ELF-1 (cell line): Measurements from ENCODE around the gene KDM5C.

Experiments
- DNase-seq: peaks from one replicate; pipeline ENCODE4 v3.0.0-alpha.2; 2016; ENCODE audit warnings: low read depth, low spot score

KDM5C gene

DNA sequence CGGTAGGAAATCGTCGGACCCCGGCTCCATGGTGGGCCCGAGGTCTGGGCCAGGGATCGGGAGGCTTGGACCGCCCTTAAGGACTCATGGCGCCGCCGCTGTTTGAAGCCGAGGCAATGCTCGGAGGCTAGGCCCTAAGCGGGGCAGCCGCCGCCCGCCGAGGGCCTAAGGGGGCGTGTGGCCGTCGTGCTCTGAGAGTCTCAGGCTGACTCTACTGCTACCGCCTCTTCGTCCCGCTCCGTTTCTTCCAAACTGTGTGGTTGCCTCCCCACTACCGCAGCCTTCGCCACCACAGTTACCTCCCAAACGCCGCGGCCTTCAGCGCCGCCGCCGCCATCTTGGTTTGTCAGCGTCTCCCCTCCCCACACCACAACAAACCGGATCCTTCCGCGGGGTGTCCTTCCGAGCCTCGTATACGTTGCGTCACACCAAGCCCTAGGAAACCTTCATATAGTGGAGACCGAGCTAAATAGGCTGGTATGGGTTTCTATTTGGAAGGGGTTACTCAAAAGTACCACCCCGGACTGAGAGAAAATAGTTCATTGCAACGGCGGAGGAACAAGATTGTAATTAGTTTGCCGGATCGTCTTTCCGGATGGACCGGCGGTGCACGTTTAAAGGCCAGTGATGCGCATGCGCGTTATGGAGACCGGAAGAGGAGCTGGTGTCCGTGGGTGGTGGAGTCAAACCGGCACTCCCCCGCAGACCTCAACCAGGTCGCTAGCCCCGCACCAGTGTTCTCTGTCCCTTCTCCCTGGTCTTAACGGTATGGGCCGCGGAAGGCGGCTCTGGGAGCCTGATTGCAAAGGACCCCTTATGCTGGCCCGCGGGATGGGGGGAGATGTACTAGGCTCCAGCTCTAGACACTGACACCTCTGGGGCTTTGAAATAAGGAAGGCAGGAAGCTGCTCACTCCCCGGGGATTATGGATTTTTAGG is at the start of gene KDM5C:
Gene KDM5C, minus strand, starts transcription at position 348 of the 938 bp plus-strand sequence. Its CDS starts 318 bp downstream, at position 30.
- peak; percentile 96 for DNase-seq

DNA sequence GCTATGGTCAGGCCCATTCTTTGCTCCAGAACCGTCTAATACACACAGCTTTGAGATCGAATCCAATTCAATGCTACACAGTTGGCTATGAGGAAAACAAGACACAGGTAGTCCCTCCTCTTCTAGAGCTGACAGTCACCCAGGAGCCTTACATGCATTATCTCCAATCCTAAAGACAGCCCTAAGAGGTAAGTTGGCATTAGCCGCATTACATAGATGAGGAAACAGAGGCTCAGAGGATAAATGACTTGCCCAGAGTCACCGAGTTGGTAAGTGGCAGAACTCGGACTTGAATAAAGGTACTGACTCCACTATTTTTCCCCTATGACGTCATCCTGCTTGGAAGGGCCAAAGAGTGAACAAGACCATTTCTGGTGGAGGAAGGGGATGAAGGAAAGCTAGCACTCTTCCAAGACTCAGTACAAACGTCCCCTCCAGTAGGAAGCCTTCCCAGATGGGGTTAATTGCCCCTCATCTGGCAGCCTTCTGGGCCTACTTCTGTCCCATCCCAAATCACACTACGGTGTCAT is 47.9 kb upstream of the KDM5C start:
- no peak for DNase-seq

DNA sequence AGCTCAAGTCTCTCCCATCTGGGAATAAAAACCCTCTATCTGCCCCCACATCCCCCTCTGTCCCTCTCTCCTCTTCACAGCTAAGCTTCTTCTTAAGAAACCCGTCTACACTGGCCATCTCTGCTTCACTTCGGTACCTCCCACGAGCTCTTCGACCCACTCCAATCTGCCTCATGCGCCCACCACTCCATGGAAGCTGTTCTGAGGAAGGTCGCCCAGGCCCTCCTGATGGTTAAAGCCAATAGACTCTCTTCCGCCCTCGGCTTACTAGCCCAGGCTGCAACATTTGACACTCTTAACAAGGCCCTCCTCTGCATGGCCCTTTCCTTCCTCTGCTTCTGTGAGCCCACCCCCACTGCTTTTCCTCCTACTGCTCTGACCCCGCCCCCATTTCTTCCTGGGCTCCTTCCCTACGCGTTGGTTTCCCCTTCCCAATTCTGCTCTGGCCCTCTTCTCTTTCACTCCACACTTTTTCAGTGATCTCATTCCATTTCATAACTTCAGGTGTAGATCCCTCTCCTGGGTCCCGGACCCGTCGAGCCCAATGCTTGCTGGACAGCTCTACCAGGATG is 44.6 kb upstream of the KDM5C start:
- DNase-seq = no peak

DNA sequence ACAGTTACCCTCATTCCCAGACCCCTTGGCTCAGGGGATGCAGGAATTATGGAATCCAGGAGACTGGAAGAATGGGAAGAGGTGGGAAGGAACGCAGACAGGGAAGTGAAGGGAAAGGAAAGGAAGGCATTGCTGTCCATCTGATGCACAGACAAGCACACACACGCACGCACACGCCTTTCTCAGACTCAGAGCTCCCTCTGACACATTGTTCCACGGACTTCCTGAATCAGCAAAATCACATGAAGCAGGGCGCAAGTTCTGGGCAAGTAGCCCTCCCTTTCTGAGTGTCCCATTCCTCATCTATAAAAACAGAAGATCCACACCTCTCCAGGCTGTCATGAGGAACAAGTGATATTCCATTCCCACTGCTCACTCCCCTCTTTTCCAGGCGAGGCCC is 43.2 kb upstream of the KDM5C start:
- no peak for DNase-seq

DNA sequence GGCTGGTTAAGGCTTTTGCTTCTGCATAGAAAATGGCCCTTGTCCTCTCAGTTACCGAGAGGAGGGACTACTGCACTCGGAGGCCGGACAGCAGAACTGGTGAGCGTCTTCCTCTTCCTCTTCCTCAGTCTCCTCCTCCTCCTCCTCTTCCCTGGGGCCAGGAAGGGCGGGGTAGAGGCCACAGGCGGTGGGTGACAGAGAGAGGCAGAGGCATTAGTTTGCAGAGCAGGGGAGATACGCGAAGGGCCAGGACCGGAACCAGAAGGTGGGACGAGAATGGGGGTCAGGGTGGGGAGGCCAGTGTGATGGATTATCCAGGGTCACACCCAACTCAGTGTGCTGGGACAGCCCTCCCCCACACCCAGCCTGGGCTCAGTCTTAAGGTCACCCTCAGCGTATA is 41.9 kb upstream of the KDM5C start:
- DNase-seq = no peak

DNA sequence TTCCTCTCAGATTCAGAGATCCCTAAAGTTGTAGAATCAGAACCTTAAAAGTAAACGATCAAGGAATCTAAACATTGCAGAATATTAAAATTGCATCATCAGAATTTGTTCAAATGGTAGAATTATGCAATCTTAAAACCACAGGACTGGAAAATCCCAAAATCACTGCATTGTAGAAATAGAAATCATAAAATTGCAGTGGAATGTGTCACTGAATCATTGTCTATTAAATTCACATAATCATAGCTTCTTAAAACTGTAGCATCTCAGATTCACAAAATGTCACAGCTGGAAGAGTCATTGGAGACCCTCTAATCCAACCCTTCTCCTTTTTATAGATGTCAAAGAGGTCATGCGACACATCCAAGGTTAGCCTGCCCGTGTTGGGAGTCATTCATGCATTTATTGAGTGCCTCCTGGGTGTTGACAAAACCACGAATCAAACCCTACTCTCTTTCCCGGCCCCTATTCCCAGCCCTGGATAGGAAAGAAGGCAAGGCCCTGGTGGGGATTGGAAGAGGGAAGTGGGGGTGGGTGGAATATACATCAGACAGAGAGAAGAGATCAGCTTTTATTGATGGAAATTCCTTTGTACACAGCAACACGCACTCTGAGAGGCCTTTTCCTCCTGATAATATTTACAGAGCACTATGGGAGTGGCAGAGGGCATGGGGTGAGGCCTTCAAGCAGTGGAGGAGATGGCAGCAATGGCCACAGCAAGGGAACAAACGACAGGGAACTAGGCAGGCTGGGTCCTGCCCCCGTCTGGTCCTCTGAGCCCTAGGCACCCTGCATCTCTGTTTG is 41.0 kb upstream of the KDM5C start:
- DNase-seq = no peak

DNA sequence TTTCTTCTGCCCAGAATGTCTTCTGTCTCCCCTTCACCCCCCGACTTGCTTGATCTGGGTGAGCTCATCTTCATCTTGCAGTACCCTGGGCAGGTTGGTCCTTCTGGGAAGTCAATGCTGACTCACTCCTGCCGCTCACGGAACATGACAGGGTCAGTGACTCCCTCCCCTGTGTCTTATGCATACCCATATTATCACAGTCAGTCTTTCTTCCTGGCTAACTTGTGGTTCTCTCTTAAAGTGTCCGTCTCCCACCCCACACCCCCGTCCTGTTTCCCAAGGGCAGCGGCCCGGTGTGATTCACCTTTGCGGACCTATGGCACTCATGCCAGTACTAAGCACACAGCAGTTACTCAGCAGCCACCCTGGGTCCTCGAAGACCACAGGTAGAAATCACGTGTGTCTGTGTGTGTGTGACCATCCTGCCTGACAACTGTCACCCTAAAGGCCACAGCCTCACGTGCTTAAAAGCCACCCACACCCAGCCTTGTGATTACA is 38.6 kb upstream of the KDM5C start:
- no peak for DNase-seq

DNA sequence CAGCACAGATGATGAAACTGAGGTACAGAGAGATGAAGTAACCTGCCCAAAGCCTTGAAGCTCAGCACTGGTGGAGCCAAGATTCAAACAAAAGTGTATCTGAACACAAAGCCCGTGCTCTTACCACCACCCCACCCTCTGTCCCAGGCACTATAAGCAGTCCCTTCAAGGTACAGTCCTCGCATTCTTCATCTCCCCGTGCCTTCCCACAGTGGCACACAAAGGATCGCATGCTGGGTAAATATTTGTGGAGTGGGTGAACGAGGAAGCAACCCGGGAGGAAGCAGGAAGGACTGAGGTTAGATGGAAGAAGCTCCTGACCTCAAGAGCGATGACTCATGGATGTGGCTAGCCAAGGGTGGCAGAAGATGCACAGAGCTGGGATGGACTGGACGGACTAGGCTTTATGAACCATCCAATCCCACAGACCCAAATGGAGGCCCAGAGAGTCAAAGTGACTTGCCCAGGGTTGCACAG is 37.9 kb upstream of the KDM5C start:
- no peak for DNase-seq

DNA sequence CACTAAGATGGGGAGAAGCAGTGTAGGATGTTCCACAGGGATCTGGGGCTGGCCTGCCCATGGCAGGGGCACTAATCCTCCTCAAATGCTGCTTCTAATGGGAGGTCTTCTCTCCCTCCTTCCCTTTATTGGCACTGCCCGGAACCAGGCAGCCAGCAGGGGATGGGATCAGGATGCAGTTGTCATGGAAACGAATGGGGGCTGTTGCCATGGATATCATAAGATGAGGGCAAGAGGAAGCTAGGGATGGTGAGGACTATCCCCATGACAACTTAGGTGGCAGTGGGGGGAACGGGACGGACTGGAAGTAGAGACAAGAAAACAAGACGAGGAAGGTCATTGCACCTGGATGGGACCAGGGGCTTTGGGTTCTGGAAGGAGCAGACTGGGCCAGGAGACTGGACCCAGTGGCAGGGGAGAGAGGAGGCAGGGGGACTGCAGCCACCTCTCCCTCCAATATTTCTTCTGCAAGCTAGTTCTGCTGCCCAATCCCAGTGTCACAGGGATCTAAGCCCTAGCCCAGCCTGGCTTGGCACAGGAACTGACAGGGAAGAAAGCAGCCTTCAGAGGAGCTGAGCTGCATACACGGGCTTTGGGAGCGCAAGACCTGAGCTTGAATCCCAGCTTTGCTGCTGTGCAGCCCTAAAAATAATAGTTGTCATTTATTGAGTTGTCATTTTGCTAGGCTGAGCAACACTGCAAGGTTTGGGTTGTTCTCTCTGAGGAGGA is 37.3 kb upstream of the KDM5C start:
- DNase-seq = no peak

DNA sequence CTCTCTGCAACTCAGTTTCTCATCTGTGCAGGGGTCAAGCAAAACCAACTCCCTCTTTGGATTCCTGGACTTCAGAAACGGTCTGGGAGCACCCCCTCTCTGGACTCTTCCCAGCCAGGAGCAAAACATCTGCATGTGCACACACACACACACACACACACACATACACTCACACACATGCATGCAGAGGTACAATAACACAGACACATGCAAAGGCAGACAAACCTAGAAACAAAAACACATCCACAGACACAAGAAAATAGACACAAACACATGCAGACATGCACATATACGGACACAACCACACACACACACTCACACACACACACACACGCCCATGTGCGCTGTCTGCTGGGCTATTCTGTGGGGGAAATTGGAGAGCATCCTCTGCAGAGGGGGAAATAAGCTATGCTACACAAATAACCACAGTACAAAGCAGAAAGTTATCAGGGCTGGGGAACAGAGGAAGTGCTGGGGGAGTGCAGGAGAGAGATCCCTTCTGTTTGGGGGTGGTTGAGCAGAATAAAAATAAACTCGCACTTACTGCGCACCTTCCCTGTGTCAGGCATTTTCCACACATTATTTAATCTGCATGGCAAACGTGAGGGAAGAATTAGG is 36.5 kb upstream of the KDM5C start:
- no peak for DNase-seq

DNA sequence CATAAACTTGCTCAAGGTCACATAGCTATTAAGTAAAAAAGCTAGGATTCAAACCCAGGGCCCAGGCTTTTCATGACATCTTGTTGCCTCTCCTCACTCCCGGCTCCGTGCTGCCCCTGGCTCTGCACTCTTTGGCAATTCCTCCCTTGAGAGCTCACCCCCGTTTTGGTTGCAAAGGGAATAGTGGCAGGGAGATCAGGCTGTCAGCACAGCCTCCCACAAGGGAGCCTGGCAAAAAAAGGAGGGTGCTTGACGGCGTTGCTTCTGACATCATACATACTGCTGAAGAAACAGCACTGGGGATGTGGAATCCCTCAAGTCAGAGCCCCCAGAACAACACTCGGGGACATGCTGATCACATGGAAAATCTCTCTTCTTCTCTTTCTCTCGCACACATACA is 35.8 kb upstream of the KDM5C start:
- DNase-seq = no peak

DNA sequence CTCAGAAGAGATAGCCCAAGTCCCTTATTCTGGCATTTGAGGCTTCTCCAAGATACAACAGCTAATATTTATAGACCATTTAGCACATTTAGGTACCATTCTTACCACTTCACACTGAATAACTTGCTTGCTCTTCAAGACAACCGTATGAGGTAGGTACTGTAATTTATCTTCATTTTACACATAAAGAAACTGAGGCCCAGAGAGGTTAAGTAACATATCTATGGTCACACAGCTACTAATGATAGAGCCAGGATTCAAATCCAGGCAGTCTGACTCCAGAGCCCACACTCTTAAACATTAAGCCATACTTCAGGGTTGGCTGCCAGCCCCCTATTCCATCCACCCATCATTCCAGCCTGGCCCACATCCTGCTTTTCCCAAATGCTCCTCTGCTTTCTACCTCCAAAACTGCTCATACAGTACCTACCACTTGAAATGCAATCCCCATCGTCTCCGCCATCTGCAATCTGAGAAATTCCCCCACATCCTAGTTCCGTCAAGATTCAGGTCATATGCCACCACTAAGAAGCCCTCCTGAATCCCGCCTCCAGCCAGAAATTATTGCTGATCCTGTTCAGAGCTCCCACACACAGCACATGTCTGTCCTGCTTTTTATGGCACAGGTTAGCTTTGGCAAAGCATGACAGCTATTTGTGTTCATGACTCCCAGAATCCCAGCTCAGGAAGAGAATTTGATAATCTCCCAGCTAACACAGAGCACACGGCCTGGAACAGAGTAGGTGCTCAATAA is 32.8 kb upstream of the KDM5C start:
- no peak for DNase-seq

DNA sequence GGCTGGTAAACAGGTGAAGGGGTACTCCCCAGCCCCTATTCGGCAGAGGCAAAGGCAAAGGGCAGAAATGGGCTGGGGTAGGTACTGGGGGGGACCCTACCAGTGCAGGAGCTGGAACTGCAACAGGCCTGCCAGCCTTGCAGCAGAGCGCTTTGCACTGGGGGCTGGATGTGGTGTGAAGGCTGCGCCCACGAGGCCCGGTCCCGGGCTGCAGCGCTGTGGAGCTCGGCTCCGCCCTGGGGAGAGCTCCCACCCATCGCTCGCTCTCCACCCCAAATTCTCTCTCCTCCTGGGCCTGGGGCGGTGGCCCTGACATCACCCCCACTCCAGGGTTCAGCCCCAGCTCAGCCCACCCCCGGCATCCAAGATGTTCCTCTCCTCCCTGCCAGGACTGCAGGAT is 32.2 kb upstream of the KDM5C start:
- no peak for DNase-seq

DNA sequence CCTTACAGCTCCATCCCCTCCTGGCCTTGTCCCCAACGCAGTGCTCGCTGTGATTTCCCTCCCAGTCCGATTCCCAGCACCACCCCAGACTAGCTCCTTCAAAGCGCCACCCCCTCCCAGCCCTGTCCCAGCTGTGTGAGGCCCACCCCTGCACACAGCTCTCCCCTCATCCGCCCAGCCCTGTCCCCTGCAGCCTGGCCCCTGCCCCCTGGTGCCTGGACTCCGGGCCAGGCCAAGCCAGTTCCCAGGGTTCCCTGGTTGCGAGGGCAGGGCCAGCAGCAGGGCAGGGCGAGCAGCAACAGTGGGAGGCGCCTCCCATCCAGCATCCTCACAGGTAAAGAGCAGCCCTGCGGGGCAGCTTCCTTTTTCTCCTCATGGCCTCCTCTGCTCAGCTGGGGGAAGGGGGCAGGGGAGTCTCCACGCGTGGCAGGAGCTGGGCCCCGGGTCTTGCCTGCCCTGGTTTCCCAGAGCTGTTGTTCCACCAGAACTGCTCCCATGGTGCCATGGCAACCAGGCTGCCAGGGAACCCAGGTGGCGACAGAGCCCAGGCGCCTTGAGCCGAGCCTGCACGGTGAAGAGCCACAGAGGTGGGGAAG is 31.5 kb upstream of the KDM5C start:
- peak; percentile 52 for DNase-seq

DNA sequence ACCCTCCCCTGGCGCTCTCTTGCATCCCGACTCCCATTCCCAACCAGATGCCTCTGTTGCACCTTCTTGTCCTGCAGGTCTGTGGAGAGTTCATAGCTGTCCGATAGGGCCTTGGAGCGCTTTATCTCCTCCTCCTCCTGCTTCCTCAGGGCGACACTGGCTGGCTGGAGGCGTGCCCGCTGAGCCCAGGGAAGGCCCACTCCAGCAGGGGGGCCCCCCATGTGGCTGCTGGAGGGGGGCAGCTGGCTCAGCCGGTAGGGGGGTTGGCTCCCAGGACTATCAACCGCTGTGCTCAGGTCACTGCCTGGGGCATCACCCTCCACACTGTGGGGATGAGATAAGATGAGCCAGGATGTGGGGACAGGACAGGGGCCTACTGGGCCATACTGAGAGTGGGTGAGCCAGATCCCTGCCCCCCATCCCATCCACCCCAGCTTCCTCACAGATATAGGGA is 30.8 kb upstream of the KDM5C start:
- no peak for DNase-seq

DNA sequence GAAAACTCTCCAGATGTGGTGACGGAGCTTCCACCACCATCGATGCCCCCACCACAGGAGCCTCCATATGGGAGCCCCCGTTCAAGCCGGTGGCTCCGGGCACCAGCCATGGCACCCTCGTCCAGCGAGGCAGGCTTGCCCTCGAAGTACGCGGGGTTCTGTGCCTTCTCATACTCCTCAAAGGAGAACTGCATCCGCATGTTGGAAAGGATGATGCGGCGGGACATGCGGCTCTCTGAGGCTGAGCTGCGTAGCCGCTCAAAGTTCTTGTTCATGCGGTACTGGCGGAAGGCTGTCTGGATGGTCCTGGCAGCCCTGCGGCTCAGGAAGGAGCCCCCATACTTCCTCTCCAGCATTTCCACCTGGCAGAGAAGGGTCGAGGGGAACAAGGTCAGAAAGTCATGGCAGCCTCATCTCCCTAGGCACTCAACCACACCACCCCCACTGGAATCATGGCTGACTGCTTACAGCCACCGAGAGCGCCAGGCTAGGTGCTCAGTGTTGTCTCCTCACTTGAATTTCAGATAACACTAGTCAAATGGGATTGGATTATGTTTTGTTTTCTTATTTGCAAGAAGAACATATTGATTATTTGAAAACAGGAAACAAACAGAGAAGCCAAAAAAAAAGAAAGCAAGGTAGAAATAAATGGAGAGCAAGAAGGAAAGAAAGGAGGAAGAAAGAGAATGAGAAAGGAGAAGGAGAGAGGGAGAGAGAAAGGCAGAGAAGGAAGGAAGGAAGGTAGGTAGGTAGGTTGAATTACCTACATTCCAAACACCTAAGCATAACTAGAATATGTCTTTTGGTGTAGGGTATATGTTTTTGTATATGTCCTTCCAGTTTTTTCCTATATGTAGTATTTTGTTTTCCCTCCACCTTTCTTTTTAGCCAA is 29.8 kb upstream of the KDM5C start:
- DNase-seq = no peak

DNA sequence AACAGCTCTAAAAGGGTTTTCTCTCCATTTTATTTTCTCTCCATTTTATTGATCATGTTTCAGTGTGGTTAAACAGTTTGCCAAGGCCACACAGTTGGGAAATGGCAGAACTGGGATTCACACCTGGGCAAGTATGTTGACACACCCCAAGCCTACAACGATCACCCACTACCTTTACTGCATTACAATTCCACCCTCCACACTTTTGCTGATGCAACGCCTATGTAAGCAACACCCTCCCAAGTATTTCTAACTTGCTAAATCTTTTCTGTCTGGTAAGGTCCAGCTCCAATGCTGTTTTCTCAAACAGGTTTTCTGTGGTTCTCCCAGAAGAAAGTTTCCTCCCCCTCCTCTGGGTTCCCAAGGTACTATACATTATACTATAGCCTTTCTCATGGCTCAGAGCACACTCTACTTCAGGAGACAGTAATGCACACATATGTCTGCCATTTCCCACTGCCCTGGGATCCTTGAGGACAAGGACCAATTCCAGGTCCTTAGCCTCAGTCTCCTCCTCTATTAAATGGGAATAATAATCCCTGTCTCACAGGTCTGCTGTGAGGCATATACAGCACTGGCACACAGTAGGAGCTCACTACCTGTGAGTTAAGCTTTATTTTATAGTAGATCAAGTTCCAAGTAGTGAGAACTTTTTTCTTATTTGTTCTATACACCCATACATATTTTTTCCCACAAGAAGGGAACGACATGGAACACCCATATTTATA is 28.4 kb upstream of the KDM5C start:
- no peak for DNase-seq

DNA sequence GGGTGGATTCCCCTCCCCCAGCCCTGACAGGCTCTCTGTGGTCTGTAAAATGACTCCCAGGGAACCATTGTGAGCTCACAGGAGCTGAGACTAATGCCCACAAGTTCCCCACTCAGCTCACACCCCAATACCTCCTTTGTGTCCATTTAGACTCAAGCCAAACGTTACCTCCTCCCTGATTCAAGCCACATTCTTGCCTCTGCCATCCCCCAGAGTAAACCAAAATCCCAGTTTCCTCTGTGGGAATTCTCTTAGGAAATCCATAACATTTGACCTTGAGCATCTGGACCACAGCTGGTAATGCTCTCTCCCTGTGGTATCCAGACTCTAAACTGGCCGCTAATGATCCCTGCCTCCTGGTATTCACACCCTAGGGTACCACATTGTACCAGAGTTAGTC is 26.3 kb upstream of the KDM5C start:
- no peak for DNase-seq
